Measurements from ENCODE around the gene ARHGAP31.

ARHGAP31 gene

DNA sequence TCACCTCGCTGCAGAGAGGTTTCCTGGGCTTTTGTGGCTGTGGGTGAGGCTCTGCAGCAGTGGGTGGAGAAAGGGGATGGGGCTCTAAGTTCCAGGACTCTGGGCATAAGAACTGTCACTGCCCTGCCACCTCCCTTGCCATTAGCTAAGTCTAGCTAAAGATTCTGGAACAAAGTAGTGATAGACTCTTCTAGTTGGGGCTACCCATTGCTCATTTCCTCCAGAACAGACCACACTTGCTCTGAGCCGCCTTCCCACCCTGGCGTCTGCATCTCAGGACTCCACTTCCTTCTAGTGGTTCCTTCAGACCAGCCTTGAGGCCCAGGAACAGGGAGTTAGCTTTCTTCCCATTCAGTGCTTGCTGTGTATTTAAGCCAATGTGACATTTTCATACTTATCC is 7.5 kb downstream of the ARHGAP31 start:
- TF ChIP-seq, protein P1, sequence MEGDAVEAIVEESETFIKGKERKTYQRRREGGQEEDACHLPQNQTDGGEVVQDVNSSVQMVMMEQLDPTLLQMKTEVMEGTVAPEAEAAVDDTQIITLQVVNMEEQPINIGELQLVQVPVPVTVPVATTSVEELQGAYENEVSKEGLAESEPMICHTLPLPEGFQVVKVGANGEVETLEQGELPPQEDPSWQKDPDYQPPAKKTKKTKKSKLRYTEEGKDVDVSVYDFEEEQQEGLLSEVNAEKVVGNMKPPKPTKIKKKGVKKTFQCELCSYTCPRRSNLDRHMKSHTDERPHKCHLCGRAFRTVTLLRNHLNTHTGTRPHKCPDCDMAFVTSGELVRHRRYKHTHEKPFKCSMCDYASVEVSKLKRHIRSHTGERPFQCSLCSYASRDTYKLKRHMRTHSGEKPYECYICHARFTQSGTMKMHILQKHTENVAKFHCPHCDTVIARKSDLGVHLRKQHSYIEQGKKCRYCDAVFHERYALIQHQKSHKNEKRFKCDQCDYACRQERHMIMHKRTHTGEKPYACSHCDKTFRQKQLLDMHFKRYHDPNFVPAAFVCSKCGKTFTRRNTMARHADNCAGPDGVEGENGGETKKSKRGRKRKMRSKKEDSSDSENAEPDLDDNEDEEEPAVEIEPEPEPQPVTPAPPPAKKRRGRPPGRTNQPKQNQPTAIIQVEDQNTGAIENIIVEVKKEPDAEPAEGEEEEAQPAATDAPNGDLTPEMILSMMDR (IDR thresholded peaks at IDR 0.05; ENCODE audit: low read length): no peak
- TF ChIP-seq EZH2 (IDR thresholded peaks at IDR 0.05; ENCODE audit: borderline replicate concordance, low read length): no peak
- H4K20me1 ChIP-seq (ENCODE audit: insufficient read depth, low read length): no peaks in the 10 kb centered on the region

DNA sequence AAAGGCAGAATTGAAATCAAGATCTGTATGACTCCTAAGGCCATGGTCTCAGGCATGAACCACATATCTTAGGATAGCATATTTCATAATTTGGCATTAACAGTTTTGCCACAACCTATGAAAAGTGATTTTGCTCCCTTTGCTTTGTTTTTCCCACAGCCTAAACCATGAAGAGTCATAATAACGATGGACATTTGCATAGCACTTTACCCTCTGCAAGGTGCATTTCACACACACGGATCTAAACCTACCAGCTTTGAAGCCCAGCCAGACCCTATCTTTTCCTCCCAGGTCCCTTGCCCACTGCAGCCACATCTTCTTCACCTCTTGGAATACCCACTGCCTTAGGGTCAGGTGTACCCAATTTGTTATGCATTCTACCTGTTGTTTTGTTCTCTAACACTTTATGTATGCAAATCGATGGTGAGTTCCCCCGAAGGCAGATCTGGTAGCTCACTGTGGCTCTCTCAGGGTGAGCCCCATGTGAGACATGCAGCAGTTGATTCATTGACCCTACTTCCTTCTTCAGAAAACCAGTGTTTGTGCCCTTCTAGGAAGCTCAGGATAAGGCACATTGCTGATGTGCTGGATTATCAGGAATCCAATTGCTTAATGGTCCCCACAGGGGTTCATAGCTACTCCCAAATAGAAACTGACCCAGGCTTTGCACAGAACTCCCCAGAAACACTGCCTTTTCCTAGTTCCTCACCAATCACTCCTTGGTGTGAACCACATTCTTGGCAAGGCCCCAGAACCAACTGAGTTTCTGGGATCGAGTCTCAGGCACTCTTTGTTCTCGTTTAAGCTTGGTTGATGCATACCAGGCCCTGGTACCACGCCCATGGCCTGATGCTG is 8.7 kb downstream of the ARHGAP31 start:
- Histone ChIP-seq H3K9me2 (ENCODE audit: low read depth, low read length) (no peaks in the 10 kb centered on the region), H3K9me3 (ENCODE audit: low read length) (no peaks in the 10 kb centered on the region), H3K9ac (ENCODE audit: low read length) (no peak overlapping the region), H3K4me1 (ENCODE audit: insufficient read depth, low read length, severe bottlenecking) (no peaks in the 10 kb centered on the region), H2AFZ (ENCODE audit: low read length) (no peak overlapping the region), H3K27ac (ENCODE audit: low read depth, low read length, poor library complexity, severe bottlenecking) (no peak overlapping the region), H3K79me2 (ENCODE audit: insufficient read depth, low read length) (no peaks in the 10 kb centered on the region), H4K20me1 (ENCODE audit: insufficient read depth, low read length) (no peaks in the 10 kb centered on the region), H3K27me3 (ENCODE audit: insufficient read depth, low read length) (no peaks in the 10 kb centered on the region), H3K4me2 (ENCODE audit: low read length) (no peak overlapping the region), H3K4me3 (ENCODE audit: low read depth, low read length, poor library complexity, severe bottlenecking) (no peak overlapping the region), H3K36me3 (ENCODE audit: insufficient read depth, low read length) (no peaks in the 10 kb centered on the region), H3F3A (ENCODE audit: insufficient read depth, low read length) (no peaks in the 10 kb centered on the region)
- no peak for TF ChIP-seq EZH2 (IDR thresholded peaks at IDR 0.05; ENCODE audit: borderline replicate concordance, low read length)
- TF ChIP-seq, protein P1 (IDR thresholded peaks at IDR 0.05; ENCODE audit: low read length): no peak

More for the DNA sequence above, 7.5 kb downstream of the ARHGAP31 start:
- no peaks in the 10 kb centered on the region for H3K27me3 ChIP-seq (ENCODE audit: insufficient read depth, low read length)
- H3F3A ChIP-seq (ENCODE audit: insufficient read depth, low read length): no peaks in the 10 kb centered on the region
- H3K4me1 ChIP-seq (ENCODE audit: insufficient read depth, low read length, severe bottlenecking): no peaks in the 10 kb centered on the region
- H3K27ac ChIP-seq (ENCODE audit: low read depth, low read length, poor library complexity, severe bottlenecking): no peak overlapping the region
- no peaks in the 10 kb centered on the region for H3K9me2 ChIP-seq (ENCODE audit: low read depth, low read length)
- no peak overlapping the region for H3K4me2 ChIP-seq (ENCODE audit: low read length)
- H2AFZ ChIP-seq (ENCODE audit: low read length): no peak overlapping the region
- no peaks in the 10 kb centered on the region for H3K9me3 ChIP-seq (ENCODE audit: low read length)
- no peaks in the 10 kb centered on the region for H3K79me2 ChIP-seq (ENCODE audit: insufficient read depth, low read length)
- H3K4me3 ChIP-seq (ENCODE audit: low read depth, low read length, poor library complexity, severe bottlenecking): no peak overlapping the region
- H3K9ac ChIP-seq (ENCODE audit: low read length): no peak overlapping the region
- no peaks in the 10 kb centered on the region for H3K36me3 ChIP-seq (ENCODE audit: insufficient read depth, low read length)

DNA sequence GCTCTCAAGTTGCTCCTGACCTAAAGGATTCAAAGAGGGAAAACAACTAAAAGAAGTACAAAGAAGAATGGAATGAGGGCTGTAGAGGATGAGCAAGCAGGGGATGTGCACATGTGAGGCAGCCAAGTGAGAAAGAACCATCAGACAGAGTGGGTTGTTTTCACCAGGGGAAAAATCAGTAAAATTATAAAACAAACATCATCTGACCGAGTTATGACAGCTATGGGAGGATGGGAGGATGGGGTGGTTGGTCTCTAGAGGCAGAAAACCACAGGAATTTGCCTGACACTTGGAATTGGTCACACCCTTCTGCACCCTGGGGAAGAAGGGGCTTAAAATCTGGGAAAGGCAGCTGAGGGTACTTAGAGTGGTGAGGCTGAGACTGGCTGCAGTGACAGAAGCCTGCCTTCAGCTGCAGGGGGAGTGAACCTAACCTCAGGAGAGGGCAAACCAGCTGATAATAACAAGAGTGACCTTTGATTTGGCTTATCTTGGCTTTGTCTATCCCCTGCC is 10.1 kb downstream of the ARHGAP31 start:
- Histone ChIP-seq H2AFZ (ENCODE audit: low read length) (no peak overlapping the region), H3K9ac (ENCODE audit: low read length) (no peak overlapping the region), H3K79me2 (ENCODE audit: insufficient read depth, low read length) (no peaks in the 10 kb centered on the region), H3K4me2 (ENCODE audit: low read length) (no peak overlapping the region), H3F3A (ENCODE audit: insufficient read depth, low read length) (no peaks in the 10 kb centered on the region), H4K20me1 (ENCODE audit: insufficient read depth, low read length) (no peaks in the 10 kb centered on the region), H3K4me1 (ENCODE audit: insufficient read depth, low read length, severe bottlenecking) (no peaks in the 10 kb centered on the region), H3K9me3 (ENCODE audit: low read length) (no peaks in the 10 kb centered on the region), H3K36me3 (ENCODE audit: insufficient read depth, low read length) (no peaks in the 10 kb centered on the region), H3K27me3 (ENCODE audit: insufficient read depth, low read length) (no peaks in the 10 kb centered on the region), H3K27ac (ENCODE audit: low read depth, low read length, poor library complexity, severe bottlenecking) (no peak overlapping the region), H3K4me3 (ENCODE audit: low read depth, low read length, poor library complexity, severe bottlenecking) (no peak overlapping the region), H3K9me2 (ENCODE audit: low read depth, low read length) (no peaks in the 10 kb centered on the region)
- no peak for TF ChIP-seq EZH2 (IDR thresholded peaks at IDR 0.05; ENCODE audit: borderline replicate concordance, low read length)
- TF ChIP-seq, protein P1 (IDR thresholded peaks at IDR 0.05; ENCODE audit: low read length): no peak
